Calu3 (cell line): ENCODE results near the gene ZNF683. TPM values are rescaled to one million over a fixed set of nuclear protein-coding genes. Genes with fewer than 3 reads are reported as not detected.
"Not testable (repeated sequence)": the region's sequence is repeated elsewhere in the genome, so short reads cannot be mapped to it uniquely, and the experiment has no call there.

ENCODE experiments used
- Bru-seq: library from RNA; stranded (reverse); fragments of 400-500 nt; gene quantifications from one replicate; lab custom pipeline; 2021; lab: Mats Ljungman, UMichigan
- BruChase-seq, 2 experiments: library from RNA; stranded (reverse); fragments of 400-500 nt; gene quantifications; one replicate each; lab custom pipeline; 2021; lab: Mats Ljungman, UMichigan
- BruUV-seq: library from RNA; stranded (reverse); fragments of 400-500 nt; replicated peaks from 2 replicates; lab custom pipeline; 2021; lab: Mats Ljungman, UMichigan
- CTCF ChIA-PET: fragments of 300-600 bp; sonication (Branson Sonifier 250); formaldehyde crosslinking; loops from one replicate; lab custom pipeline; 2022; ENCODE audit warnings: antibody characterized with exemption; lab: Charles Lee
- DNase-seq: peaks from one replicate; pipeline ENCODE4 v3.0.0; 2022
- H3K27ac Mint-ChIP-seq: one replicate; pipeline ENCODE4 v1.8.0; 2022; ENCODE audit warnings: mixed read lengths; ENCODE audit not compliant: unreplicated experiment
- H3K27me3 Mint-ChIP-seq: one replicate; pipeline ENCODE4 v1.8.0; 2022; ENCODE audit warnings: mixed read lengths; ENCODE audit not compliant: unreplicated experiment
- H3K36me3 Mint-ChIP-seq: one replicate; pipeline ENCODE4 v1.8.0; 2022; ENCODE audit warnings: mild to moderate bottlenecking, moderate library complexity, mixed read lengths; ENCODE audit not compliant: insufficient read depth, unreplicated experiment
- H3K4me1 Mint-ChIP-seq: one replicate; pipeline ENCODE4 v1.8.0; 2022; ENCODE audit warnings: mild to moderate bottlenecking, low read depth, mixed read lengths; ENCODE audit not compliant: unreplicated experiment
- H3K4me3 Mint-ChIP-seq: one replicate; pipeline ENCODE4 v1.8.0; 2022; ENCODE audit warnings: mild to moderate bottlenecking, low read depth, moderate library complexity, mixed read lengths; ENCODE audit not compliant: unreplicated experiment
- H3K9me3 Mint-ChIP-seq: one replicate; pipeline ENCODE4 v1.8.0; 2022; ENCODE audit warnings: low read depth, mixed read lengths; ENCODE audit not compliant: unreplicated experiment
- intact Hi-C: fragments of 100-400 bp; cut with micrococcal nuclease; formaldehyde crosslinking; loops from one replicate; pipeline ENCODE4 v1.10.0; 2022; ENCODE audit not compliant: unreplicated experiment
- long read RNA-seq: library from polyadenylated mRNA; stranded (forward); transcript quantifications from one replicate; pipeline ENCODE4 v2.0.0, GENCODE V29; 2022
- total RNA-seq: library from RNA; stranded (reverse); gene quantifications from 2 replicates; pipeline ENCODE4 v1.2.3, GENCODE V29; 2022
- TF ChIP-seq, protein P1 (sequence below): fragments of 200-600 bp; IDR thresholded peaks from one replicate; pipeline ENCODE4 v1.8.0; 2022; ENCODE audit warnings: antibody characterized with exemption; ENCODE audit not compliant: unreplicated experiment

The ZNF683 gene
- not detected in 2 replicates for total RNA-seq
- not detected for Bru-seq, nascent RNA
- not detected for BruChase-seq, experiment 1, labeled RNA remaining after a 6-hour chase
- not detected for BruChase-seq, experiment 2, labeled RNA remaining after a 2-hour chase
- long read RNA-seq = 0 reads

DNA sequence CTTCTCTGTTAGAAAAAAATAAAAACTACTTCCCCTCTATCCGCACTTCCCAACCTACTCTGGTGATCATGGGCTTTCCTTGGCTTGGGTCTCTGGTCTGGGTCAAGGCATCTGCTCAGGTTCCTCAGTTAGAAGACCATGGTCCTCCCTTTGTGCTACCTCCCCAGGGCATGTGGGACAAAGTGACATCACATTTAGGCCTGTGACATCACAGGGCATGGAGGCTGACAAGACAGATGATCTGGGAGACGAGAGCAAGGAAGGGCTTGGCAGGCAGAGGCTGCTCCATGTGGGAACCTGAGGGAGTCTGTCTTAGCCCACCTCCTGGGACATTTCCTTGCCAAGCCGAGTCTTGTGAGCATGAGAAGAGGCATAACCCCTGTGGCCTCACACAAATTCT, at the start of gene ZNF683:
Gene ZNF683, minus strand, starts transcription at position 140 of the 400 bp plus-strand sequence. CDS start 4,179 bp downstream, outside the sequence.
- DNase-seq, H3K36me3 Mint-ChIP-seq, intact Hi-C loops, BruUV-seq, H3K4me3 Mint-ChIP-seq, CTCF ChIA-PET, H3K9me3 Mint-ChIP-seq, H3K4me1 Mint-ChIP-seq, H3K27ac Mint-ChIP-seq: not testable (repeated sequence)
- H3K27me3 Mint-ChIP-seq = peaks cover 46% of the 10 kb centered on the region

DNA sequence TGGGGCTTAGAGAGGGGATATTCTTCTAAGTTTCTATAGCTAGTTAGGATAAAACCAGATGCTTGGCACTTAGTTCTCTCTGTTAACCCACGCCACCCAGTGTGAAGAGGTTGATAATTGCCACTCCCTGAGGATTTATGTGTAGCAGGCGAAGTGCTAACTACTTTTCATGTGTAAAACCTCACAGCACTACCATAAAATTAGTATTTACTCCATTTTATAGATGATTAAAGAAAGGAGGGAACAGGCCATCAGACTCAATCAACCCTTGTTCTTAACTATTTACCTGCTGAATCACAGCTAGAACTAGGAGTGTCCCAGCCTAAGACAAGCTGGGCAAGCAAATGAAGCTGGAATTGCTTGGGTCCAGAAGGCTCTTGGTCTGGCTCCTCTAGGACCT, 46.9 kb upstream of the ZNF683 start:
- CTCF ChIA-PET = interaction anchor here (0.6 kb wide), 1 partner anchor 104 kb away, joined by 3 read pairs; no protein-coding TSS in a partner anchor
- Mint-ChIP-seq H3K36me3 (no peaks in the 10 kb centered on the region), H3K27me3 (peaks cover 27% of the 10 kb centered on the region), H3K4me3 (no peak overlapping the region), H3K4me1 (no peaks in the 10 kb centered on the region), H3K27ac (no peak overlapping the region), H3K9me3 (no peaks in the 10 kb centered on the region)
- TF ChIP-seq, protein P1, sequence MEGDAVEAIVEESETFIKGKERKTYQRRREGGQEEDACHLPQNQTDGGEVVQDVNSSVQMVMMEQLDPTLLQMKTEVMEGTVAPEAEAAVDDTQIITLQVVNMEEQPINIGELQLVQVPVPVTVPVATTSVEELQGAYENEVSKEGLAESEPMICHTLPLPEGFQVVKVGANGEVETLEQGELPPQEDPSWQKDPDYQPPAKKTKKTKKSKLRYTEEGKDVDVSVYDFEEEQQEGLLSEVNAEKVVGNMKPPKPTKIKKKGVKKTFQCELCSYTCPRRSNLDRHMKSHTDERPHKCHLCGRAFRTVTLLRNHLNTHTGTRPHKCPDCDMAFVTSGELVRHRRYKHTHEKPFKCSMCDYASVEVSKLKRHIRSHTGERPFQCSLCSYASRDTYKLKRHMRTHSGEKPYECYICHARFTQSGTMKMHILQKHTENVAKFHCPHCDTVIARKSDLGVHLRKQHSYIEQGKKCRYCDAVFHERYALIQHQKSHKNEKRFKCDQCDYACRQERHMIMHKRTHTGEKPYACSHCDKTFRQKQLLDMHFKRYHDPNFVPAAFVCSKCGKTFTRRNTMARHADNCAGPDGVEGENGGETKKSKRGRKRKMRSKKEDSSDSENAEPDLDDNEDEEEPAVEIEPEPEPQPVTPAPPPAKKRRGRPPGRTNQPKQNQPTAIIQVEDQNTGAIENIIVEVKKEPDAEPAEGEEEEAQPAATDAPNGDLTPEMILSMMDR = no peak
- no peak for DNase-seq
- BruUV-seq = no TSS peak
- intact Hi-C loops = no loop called here

DNA sequence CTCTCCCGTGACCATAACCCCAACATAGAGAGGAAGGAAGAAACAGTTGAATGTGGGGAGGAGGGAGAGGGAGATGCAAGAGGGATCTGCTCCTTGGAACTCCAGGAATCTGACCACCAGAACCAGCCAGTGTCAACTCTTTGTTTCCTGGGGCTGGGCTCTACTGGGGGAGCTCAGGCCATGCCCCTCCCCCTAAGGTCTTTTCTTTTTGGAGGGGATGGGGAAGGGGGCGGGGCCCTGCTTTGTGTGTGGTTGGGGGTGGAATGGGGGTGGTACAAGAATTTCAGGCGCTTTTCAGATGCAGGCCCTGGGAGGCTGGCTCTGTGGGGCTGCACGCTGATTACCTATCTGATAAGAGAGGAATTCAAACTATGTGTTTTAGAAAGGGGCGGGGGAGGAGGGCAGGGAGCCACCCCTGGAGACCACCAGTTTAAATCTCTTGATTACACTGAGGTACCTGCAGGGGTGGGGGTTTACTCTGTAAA, 46.4 kb upstream of the ZNF683 start:
- Mint-ChIP-seq H3K9me3 (no peaks in the 10 kb centered on the region), H3K27ac (no peak overlapping the region), H3K4me1 (no peaks in the 10 kb centered on the region), H3K4me3 (no peak overlapping the region), H3K27me3 (peaks cover 33% of the 10 kb centered on the region), H3K36me3 (no peaks in the 10 kb centered on the region)
- no peak for DNase-seq
- no TSS peak for BruUV-seq
- CTCF ChIA-PET = interaction anchor here (0.6 kb wide), 1 partner anchor 105 kb away, joined by 3 read pairs; no protein-coding TSS in a partner anchor
- intact Hi-C loops = no loop called here
- TF ChIP-seq, protein P1 = no peak

DNA sequence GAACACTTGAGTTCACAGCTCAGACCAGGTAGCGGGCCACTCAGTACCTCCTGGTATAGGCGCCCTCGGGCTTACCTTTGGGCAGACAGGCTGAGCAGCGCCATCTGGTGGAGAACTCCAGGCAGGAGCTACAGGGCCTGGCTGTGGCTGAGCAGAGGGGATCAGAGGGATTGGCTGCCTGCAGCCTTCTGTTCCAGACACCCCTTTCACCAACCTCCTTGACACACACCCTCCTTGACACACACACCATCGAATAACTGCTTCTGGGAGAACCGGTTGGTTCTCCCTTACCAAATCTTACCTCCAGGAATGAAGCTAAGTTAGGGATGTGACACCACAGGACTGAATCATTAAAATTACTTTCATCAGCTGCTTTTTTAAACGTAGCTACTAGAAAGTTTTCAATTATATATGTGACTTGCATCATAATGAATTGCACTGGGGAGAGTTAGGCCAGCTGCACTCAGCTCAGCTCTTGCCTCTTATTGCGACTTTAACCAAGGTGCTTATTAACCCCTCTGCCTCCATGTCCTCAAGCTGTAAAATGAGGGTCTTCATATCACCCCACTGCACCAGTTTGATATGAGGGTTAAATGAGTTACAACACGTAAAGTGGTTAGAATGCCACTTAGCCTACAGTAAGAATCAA, 44.7 kb upstream of the ZNF683 start:
- CTCF ChIA-PET = interaction anchor here (0.6 to 1.5 kb wide), 11 partner anchors 11 to 240 kb away, joined by 3 to 5 read pairs (median 3); partner anchors contain the start of genes CNKSR1, DHDDS and SH3BGRL3
- no peaks in the 10 kb centered on the region for H3K4me1 Mint-ChIP-seq
- peaks cover 50% of the 10 kb centered on the region for H3K27me3 Mint-ChIP-seq
- no peaks in the 10 kb centered on the region for H3K36me3 Mint-ChIP-seq
- no peak overlapping the region for H3K27ac Mint-ChIP-seq
- no peak overlapping the region for H3K4me3 Mint-ChIP-seq
- TF ChIP-seq, protein P1 = peak; percentile 60
- no peaks in the 10 kb centered on the region for H3K9me3 Mint-ChIP-seq
- peak; percentile 78 for DNase-seq
- intact Hi-C loops = no loop called here
- BruUV-seq = no TSS peak
